Hepatocyte (in vitro differentiated cells): ENCODE results near the gene EEIG1. TPM values are rescaled to one million over a fixed set of nuclear protein-coding genes. Genes with fewer than 3 reads are reported as not detected.

Experiments
- DNase-seq: peaks from one replicate; pipeline ENCODE4 v3.0.0-alpha.2; 2016; ENCODE audit warnings: low spot score
- H2AFZ ChIP-seq: fragments of 200-600 bp; sonication (generic); 2 replicates; pipeline ENCODE4 v1.6.0; 2016; ENCODE audit warnings: antibody characterized with exemption, mild to moderate bottlenecking
- H3K27ac ChIP-seq: fragments of 200-600 bp; sonication (generic); 2 replicates; pipeline ENCODE4 v1.5.1; 2016; ENCODE audit warnings: mild to moderate bottlenecking
- H3K27me3 ChIP-seq: fragments of 200-600 bp; sonication (generic); 2 replicates; pipeline ENCODE4 v1.6.1; 2016
- H3K36me3 ChIP-seq: fragments of 200-600 bp; sonication (generic); replicated peaks from 2 replicates; pipeline ENCODE4 v1.5.1; 2016; ENCODE audit warnings: low read depth; ENCODE audit not compliant: insufficient read depth
- H3K4me1 ChIP-seq: fragments of 200-600 bp; sonication (generic); 2 replicates; pipeline ENCODE4 v1.5.1; 2016; ENCODE audit warnings: mild to moderate bottlenecking, moderate library complexity; ENCODE audit not compliant: insufficient read depth
- H3K4me2 ChIP-seq: fragments of 200-600 bp; sonication (generic); 2 replicates; pipeline ENCODE4 v1.6.0; 2016
- H3K4me3 ChIP-seq: fragments of 200-600 bp; sonication (generic); 2 replicates; pipeline ENCODE4 v1.5.1; 2016; ENCODE audit warnings: mild to moderate bottlenecking
- H3K79me2 ChIP-seq: fragments of 200-600 bp; sonication (generic); 2 replicates; pipeline ENCODE4 v1.6.0; 2017; ENCODE audit warnings: mild to moderate bottlenecking
- H3K9me2 ChIP-seq: fragments of 200-600 bp; sonication (generic); replicated peaks from 2 replicates; pipeline ENCODE4 v1.6.0; 2017; ENCODE audit warnings: mild to moderate bottlenecking; ENCODE audit not compliant: insufficient read depth
- H3K9me3 ChIP-seq: fragments of 200-600 bp; sonication (generic); 2 replicates; pipeline ENCODE4 v1.5.1; 2016; ENCODE audit warnings: low read depth, mild to moderate bottlenecking
- H4K20me1 ChIP-seq: fragments of 200-600 bp; sonication (generic); 2 replicates; pipeline ENCODE4 v1.6.0; 2016; ENCODE audit warnings: mild to moderate bottlenecking; ENCODE audit not compliant: insufficient read depth, poor library complexity, severe bottlenecking
- CTCF ChIP-seq: fragments of 200-600 bp; sonication (generic); IDR thresholded peaks from 2 replicates; pipeline ENCODE4 v1.5.1; 2016; ENCODE audit warnings: antibody characterized with exemption, mild to moderate bottlenecking; ENCODE audit not compliant: poor library complexity
- EZH2 ChIP-seq: fragments of 200-600 bp; sonication (generic); IDR thresholded peaks from 2 replicates; pipeline ENCODE4 v1.6.1; 2016; ENCODE audit warnings: antibody characterized with exemption, mild to moderate bottlenecking, borderline replicate concordance
- EZH2phosphoT487 ChIP-seq: fragments of 200-600 bp; sonication (generic); IDR thresholded peaks from one replicate; pipeline ENCODE4 v1.6.1; 2018; ENCODE audit warnings: antibody characterized with exemption, mild to moderate bottlenecking, low read depth, moderate library complexity; ENCODE audit not compliant: unreplicated experiment, severe bottlenecking
- WGBS: methylation state at CpG from one replicate; pipeline ENCODE4 v1.1.6; 2016; ENCODE audit warnings: low lambda C conversion rate; ENCODE audit errors: missing lambda C conversion rate; 5-methylcytosine and 5-hydroxymethylcytosine counted together
- polyA plus RNA-seq: library from polyadenylated mRNA; unstranded; fragments of >200 nt; fragmentation: Nextera tagmentation; extraction: Ambion mirVana; gene quantifications from 2 replicates; pipeline ENCODE4 v1.2.1, GENCODE V29; 2016
- total RNA-seq: library from RNA; depleted of rRNA; stranded (reverse); fragments of >200 nt; gene quantifications from 2 replicates; pipeline ENCODE4 v1.2.3, GENCODE V29; 2014

The EEIG1 gene
- total and polyA plus RNA-seq, 2 experiments from 2014 or later = 38.1 to 43.6 TPM

GRCh38 chr9:127979015-127979332 lies 1.8 kb downstream of the EEIG1 start:
- H3K36me3 ChIP-seq = no peaks in the 10 kb centered on the region
- peak; percentile 26 for DNase-seq
- H3K9me3 ChIP-seq = no peaks in the 10 kb centered on the region
- H3K4me2 ChIP-seq = peak overlapping the region; percentile 92
- TF ChIP-seq EZH2 (no peak), CTCF (no peak), EZH2phosphoT487 (no peak)
- H3K79me2 ChIP-seq = peaks cover 75% of the 10 kb centered on the region
- no peak overlapping the region for H2AFZ ChIP-seq
- whole genome bisulfite sequencing = 29% methylated on average over 5 of the region's 5 CpGs
- peak overlapping the region; percentile 75 for H3K4me3 ChIP-seq
- no peaks in the 10 kb centered on the region for H3K27me3 ChIP-seq
- peaks cover 62% of the 10 kb centered on the region for H4K20me1 ChIP-seq
- H3K27ac ChIP-seq = peak overlapping the region; percentile 99
- H3K9me2 ChIP-seq = no peaks in the 10 kb centered on the region
- H3K4me1 ChIP-seq = peaks cover 58% of the 10 kb centered on the region

DNA sequence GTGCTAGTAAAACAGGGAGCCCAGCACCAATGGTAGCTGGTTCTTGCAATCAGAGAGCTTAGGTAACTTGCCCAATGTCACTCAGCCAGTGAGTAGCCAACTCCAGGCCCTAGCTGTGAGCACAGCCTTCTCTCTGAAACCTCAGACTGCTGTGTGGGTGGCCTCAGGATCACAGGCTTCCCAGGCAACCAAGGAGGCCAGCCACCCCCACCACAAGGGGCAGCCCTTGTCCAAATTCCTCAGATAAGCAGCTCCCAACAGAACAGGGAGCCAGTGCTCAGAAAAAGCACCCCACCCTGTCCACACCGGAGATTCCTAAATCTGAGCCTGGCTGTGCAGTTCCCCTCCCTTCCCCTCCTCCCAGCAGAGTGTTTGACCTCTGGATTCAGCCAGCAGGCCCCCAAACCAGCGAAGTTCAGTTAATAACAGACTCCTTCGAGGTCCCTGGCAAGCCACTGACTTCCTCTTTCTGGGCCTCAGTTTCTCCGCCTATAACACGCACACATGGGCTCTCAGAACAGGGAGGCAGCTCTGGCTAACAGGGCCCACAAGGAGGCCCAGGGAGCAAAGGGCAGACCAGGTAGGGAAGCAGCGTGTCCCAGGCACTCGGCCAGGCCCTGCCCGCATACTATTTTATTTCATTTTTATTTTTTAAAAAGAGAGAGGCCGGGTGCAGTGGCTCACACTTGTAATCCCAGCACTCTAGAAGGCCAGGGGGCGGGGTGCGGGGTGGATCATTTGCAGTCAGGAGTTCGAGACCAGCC lies 2.7 kb downstream of the EEIG1 start:
- H3K9me3 ChIP-seq = no peaks in the 10 kb centered on the region
- no peaks in the 10 kb centered on the region for H3K27me3 ChIP-seq
- no peak for DNase-seq
- TF ChIP-seq CTCF (no peak), EZH2phosphoT487 (no peak)
- peak overlapping the region; percentile 99 for H3K27ac ChIP-seq
- H3K79me2 ChIP-seq = peaks cover 81% of the 10 kb centered on the region
- H3K9me2 ChIP-seq = no peaks in the 10 kb centered on the region
- H3K4me3 ChIP-seq = peak overlapping the region; percentile 75
- no peak overlapping the region for H2AFZ ChIP-seq
- H4K20me1 ChIP-seq = peaks cover 71% of the 10 kb centered on the region
- H3K4me2 ChIP-seq = peak overlapping the region; percentile 92
- H3K36me3 ChIP-seq = no peaks in the 10 kb centered on the region
- WGBS = 38% methylated on average over 12 of the region's 12 CpGs
- H3K4me1 ChIP-seq = peaks cover 67% of the 10 kb centered on the region

- 55% methylated on average over 7 of the region's 7 CpGs for WGBS
- peaks cover 86% of the 10 kb centered on the region for H3K79me2 ChIP-seq
- TF ChIP-seq CTCF (no peak), EZH2phosphoT487 (no peak), EZH2 (no peak)
- H2AFZ ChIP-seq = no peak overlapping the region
- DNase-seq = no peak
- H3K36me3 ChIP-seq = no peaks in the 10 kb centered on the region
- peak overlapping the region; percentile 38 for H3K4me3 ChIP-seq
- H3K4me1 ChIP-seq = peaks cover 74% of the 10 kb centered on the region
- H3K9me3 ChIP-seq = no peaks in the 10 kb centered on the region
- no peaks in the 10 kb centered on the region for H3K9me2 ChIP-seq
- H3K4me2 ChIP-seq = peak overlapping the region; percentile 92
- H3K27ac ChIP-seq = peak overlapping the region; percentile 99
- peaks cover 79% of the 10 kb centered on the region for H4K20me1 ChIP-seq
- H3K27me3 ChIP-seq = no peaks in the 10 kb centered on the region
Observed at GRCh38 chr9:127977009-127977883, 3.5 kb downstream of the EEIG1 start.
